ENCODE measurements around the gene LARP1B.

- TF ChIP-seq, protein P1, sequence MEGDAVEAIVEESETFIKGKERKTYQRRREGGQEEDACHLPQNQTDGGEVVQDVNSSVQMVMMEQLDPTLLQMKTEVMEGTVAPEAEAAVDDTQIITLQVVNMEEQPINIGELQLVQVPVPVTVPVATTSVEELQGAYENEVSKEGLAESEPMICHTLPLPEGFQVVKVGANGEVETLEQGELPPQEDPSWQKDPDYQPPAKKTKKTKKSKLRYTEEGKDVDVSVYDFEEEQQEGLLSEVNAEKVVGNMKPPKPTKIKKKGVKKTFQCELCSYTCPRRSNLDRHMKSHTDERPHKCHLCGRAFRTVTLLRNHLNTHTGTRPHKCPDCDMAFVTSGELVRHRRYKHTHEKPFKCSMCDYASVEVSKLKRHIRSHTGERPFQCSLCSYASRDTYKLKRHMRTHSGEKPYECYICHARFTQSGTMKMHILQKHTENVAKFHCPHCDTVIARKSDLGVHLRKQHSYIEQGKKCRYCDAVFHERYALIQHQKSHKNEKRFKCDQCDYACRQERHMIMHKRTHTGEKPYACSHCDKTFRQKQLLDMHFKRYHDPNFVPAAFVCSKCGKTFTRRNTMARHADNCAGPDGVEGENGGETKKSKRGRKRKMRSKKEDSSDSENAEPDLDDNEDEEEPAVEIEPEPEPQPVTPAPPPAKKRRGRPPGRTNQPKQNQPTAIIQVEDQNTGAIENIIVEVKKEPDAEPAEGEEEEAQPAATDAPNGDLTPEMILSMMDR (IDR thresholded peaks at IDR 0.05): no peak
- TF ChIP-seq POLR2A (IDR thresholded peaks at IDR 0.05): no peak
Measured at GRCh38 chr4:128177498-128177897, 116.4 kb downstream of the LARP1B start.
